ENCODE data around the gene EYS. TPM values are rescaled to one million over a fixed set of nuclear protein-coding genes. Genes with fewer than 3 reads are reported as not detected.

The EYS gene
- total RNA-seq, 2 experiments from 2014 or later = not detected

DNA sequence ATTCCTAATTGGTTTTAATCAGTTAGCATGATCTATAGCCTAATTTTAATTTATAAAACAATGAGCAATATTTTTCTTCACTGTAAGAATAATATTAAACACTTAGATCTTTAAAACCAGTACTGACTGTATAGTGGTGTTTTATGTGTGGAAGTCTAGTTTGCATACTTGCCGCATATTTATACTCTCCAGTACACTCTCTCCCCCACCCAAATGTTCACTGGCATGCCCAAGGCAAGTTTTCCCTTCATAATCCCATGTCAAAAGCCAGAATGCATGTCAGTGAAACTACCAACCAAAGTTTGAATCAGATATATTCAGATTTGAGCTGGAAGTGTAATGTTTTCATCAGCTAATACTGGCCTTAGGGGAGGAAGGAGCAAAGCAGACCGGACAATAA lies 1565.3 kb downstream of the EYS start:
- POLR2A ChIA-PET = no interaction called here
- H3K4me1 Mint-ChIP-seq (ENCODE audit: low read depth) = no peaks in the 10 kb centered on the region
- Histone ChIP-seq H3K4me1 (ENCODE audit: insufficient read depth, low read length) (no peaks in the 10 kb centered on the region), H3K27ac (ENCODE audit: low read depth in 1 of 2, low read length in 2 of 2) (no peak overlapping the region), H3K27me3 (ENCODE audit: control insufficient read depth in 1 of 2, insufficient read depth in 2 of 2, low read length in 2 of 2) (no peaks in the 10 kb centered on the region), H3K4me3 (ENCODE audit: low read length) (no peak overlapping the region), H3K9me3 (ENCODE audit: control insufficient read depth in 1 of 2, insufficient read depth in 1 of 2, low read length in 2 of 2) (no peaks in the 10 kb centered on the region), H3K36me3 (ENCODE audit: insufficient read depth, low read length) (no peaks in the 10 kb centered on the region)
- H3K27me3 Mint-ChIP-seq = no peaks in the 10 kb centered on the region
- no peak overlapping the region for H3K4me3 Mint-ChIP-seq
- ATAC-seq (ENCODE audit: poor library complexity) (no peak), DNase-seq (no peak)
- CTCF ChIA-PET = no interaction called here
- intact Hi-C loops (cut with DNase I, micrococcal nuclease) = no loop called here
- peaks cover 2% of the 10 kb centered on the region for H3K9me3 Mint-ChIP-seq
- no peaks in the 10 kb centered on the region for H3K36me3 Mint-ChIP-seq (ENCODE audit: low read depth)
- no peak for TF ChIP-seq CTCF (IDR thresholded peaks at IDR 0.05)
- H3K27ac Mint-ChIP-seq = no peak overlapping the region

DNA sequence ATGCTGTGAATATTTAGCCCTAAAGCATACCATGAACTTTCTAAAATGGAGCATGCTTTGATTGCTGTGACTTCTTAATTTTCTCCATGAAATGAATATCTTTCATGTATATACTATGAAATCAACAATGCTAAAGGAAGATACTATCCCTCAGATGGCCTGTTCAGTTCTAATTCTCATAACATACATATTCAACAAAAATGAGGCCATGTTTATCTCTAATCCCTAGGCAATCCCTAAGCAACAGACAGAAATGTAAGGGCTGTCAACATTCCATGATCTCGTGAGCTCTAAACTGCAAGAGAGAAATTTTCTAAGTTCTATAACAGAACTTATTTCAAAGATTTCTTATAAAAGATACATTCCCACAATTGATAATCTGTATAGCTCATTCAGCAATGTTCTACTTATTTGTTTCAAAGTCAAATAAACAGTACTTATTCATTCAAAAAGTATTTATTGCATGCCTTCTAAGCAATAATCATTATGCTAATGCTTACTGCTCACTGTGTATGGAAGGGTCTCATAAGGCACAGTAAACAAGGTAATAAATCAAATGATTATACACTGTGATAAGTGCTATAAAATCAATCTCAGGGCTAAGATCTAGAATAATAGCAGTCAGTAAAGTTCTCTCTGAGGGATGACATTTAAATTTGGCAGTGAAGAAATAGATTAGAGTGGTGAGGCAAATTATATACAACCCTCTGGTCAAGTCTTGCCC lies 1578.6 kb downstream of the EYS start:
- Mint-ChIP-seq H3K4me3 (no peak overlapping the region), H3K27ac (no peak overlapping the region), H3K36me3 (ENCODE audit: low read depth) (no peaks in the 10 kb centered on the region), H3K4me1 (ENCODE audit: low read depth) (no peaks in the 10 kb centered on the region), H3K9me3 (peaks cover 10% of the 10 kb centered on the region), H3K27me3 (no peaks in the 10 kb centered on the region)
- H3K9me3 ChIP-seq (ENCODE audit: control insufficient read depth in 1 of 2, insufficient read depth in 1 of 2, low read length in 2 of 2) = peaks cover 0 to 6% of the 10 kb centered on the region in 2 experiments
- intact Hi-C loops (cut with DNase I, micrococcal nuclease) = no loop called here
- no peak for ATAC-seq (ENCODE audit: poor library complexity)
- no peak for DNase-seq
- no peaks in the 10 kb centered on the region for H3K36me3 ChIP-seq (ENCODE audit: insufficient read depth, low read length)
- no peak for TF ChIP-seq CTCF (IDR thresholded peaks at IDR 0.05)
- no peaks in the 10 kb centered on the region for H3K27me3 ChIP-seq (ENCODE audit: control insufficient read depth in 1 of 2, insufficient read depth in 2 of 2, low read length in 2 of 2)
- CTCF ChIA-PET = no interaction called here
- H3K4me1 ChIP-seq (ENCODE audit: insufficient read depth, low read length) = no peaks in the 10 kb centered on the region
- no peak overlapping the region for H3K4me3 ChIP-seq (ENCODE audit: low read length)
- POLR2A ChIA-PET = no interaction called here
- no peak overlapping the region for H3K27ac ChIP-seq (ENCODE audit: low read depth in 1 of 2, low read length in 2 of 2)

- H3K36me3 Mint-ChIP-seq (ENCODE audit: low read depth) = no peaks in the 10 kb centered on the region
- DNase-seq (no peak), ATAC-seq (ENCODE audit: poor library complexity) (no peak)
- no peak for TF ChIP-seq CTCF (IDR thresholded peaks at IDR 0.05)
- no peaks in the 10 kb centered on the region for H3K27me3 ChIP-seq (ENCODE audit: control insufficient read depth in 1 of 2, insufficient read depth in 2 of 2, low read length in 2 of 2)
- no peaks in the 10 kb centered on the region for H3K4me1 ChIP-seq (ENCODE audit: insufficient read depth, low read length)
- H3K36me3 ChIP-seq (ENCODE audit: insufficient read depth, low read length) = no peaks in the 10 kb centered on the region
- peaks cover 6% of the 10 kb centered on the region for H3K9me3 Mint-ChIP-seq
- POLR2A ChIA-PET = no interaction called here
- no peak overlapping the region for H3K27ac Mint-ChIP-seq
- H3K4me1 Mint-ChIP-seq (ENCODE audit: low read depth) = no peaks in the 10 kb centered on the region
- no peak overlapping the region for H3K27ac ChIP-seq (ENCODE audit: low read depth in 1 of 2, low read length in 2 of 2)
- CTCF ChIA-PET = no interaction called here
- H3K9me3 ChIP-seq (ENCODE audit: control insufficient read depth in 1 of 2, insufficient read depth in 1 of 2, low read length in 2 of 2) = peaks cover 0 to 6% of the 10 kb centered on the region in 2 experiments
- no peak overlapping the region for H3K4me3 ChIP-seq (ENCODE audit: low read length)
- intact Hi-C loops (cut with DNase I, micrococcal nuclease) = no loop called here
- no peak overlapping the region for H3K4me3 Mint-ChIP-seq
- H3K27me3 Mint-ChIP-seq = no peaks in the 10 kb centered on the region
Observed at GRCh38 chr6:64123761-64124633, 1583.0 kb downstream of the EYS start.
